ENCODE results near the gene CAMK1D. TPM values are rescaled to one million over a fixed set of nuclear protein-coding genes. Genes with fewer than 3 reads are reported as not detected.

The CAMK1D gene
- total and polyA plus RNA-seq, 8 donors, result 4.4 to 10.8 (median 4.8) TPM

DNA sequence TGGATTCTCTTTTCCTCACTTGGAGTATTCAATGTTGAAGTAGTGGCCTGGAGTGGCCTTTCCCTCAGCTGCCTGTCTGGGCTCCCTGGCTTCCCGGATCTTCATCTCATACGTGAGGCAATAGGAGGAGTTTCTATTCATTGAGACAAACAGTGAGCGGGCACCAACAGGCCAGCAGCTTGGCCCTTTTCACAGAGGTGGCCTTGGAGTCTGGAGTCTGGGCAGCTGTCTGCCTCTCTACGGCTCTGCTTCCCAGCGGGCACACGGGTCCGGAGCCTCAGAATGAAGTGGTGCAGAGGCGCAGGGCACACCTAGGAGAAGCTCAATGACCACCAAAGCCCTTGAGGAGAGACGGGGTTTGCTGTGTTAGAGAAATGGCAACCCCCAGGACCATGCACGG lies 482.7 kb downstream of the CAMK1D start:
- H3K36me3 ChIP-seq, result no peaks in the 10 kb centered on the region
- no peaks in the 10 kb centered on the region for H3K27me3 ChIP-seq
- H3K27ac ChIP-seq, result no peak overlapping the region
- TF ChIP-seq, protein P1, sequence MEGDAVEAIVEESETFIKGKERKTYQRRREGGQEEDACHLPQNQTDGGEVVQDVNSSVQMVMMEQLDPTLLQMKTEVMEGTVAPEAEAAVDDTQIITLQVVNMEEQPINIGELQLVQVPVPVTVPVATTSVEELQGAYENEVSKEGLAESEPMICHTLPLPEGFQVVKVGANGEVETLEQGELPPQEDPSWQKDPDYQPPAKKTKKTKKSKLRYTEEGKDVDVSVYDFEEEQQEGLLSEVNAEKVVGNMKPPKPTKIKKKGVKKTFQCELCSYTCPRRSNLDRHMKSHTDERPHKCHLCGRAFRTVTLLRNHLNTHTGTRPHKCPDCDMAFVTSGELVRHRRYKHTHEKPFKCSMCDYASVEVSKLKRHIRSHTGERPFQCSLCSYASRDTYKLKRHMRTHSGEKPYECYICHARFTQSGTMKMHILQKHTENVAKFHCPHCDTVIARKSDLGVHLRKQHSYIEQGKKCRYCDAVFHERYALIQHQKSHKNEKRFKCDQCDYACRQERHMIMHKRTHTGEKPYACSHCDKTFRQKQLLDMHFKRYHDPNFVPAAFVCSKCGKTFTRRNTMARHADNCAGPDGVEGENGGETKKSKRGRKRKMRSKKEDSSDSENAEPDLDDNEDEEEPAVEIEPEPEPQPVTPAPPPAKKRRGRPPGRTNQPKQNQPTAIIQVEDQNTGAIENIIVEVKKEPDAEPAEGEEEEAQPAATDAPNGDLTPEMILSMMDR (IDR thresholded peaks at IDR 0.05), result no peak
- no peak for DNase-seq
- ATAC-seq, result no peak
- intact Hi-C loops (cut with DNase I), result no loop called here
- peaks cover 0 to 2% of the 10 kb centered on the region in 2 donors for H3K4me1 ChIP-seq
- H3K9me3 ChIP-seq, result no peaks in the 10 kb centered on the region
- H3K4me3 ChIP-seq, result no peak overlapping the region

DNA sequence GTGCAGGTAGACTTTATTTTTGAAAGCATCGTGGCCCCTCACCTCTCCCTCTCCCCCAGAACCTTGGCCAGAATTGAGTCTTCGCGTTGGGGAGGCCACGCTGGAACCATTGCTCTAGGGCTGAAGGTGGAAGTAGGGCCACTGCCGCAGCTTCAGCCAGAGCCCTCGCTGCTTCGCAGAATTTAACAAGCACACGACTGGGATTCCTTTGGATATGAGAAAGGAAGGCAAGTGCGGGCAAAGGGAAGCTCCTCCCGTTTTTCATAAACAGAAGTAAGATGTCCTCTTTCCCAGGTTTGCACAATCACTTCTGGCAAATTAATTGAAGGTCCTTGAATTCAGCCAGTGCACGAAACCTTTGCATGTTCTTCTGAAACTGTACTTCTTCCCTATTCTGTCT lies 484.1 kb downstream of the CAMK1D start:
- no peaks in the 10 kb centered on the region for H3K9me3 ChIP-seq
- no peak for ATAC-seq
- intact Hi-C loops (cut with DNase I), result no loop called here
- no peak for DNase-seq
- H3K4me1 ChIP-seq, result peaks cover 0 to 2% of the 10 kb centered on the region in 2 donors
- H3K36me3 ChIP-seq, result no peaks in the 10 kb centered on the region
- no peak overlapping the region for H3K4me3 ChIP-seq
- TF ChIP-seq, protein P1 (IDR thresholded peaks at IDR 0.05), result no peak
- no peaks in the 10 kb centered on the region for H3K27me3 ChIP-seq
- no peak overlapping the region for H3K27ac ChIP-seq

DNA sequence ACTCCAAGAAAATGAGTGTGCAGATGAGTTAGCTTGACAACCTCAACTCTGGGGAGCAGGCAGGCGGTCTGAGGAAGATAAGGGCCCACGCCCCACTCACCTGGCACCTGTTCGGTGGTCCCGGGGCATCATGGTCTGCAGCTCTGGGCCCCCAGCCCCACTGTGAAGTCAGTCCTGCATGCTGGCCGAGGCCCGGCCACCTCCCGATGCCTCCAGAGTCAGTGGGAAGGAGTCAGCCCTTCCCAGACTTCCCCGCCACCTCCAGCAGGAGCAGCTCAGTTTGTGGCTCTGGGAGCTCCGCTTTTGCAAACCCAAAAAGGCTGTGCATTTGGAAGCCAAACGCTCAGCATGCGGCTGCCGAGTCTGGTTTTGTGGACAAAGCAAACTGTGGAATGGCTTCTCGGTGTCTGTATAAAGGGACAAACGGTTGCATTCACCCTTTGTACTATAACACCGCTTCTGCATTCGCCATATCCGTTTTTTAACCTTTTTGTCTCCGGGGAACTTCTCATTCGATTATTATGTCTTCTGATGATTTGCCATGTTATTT lies 484.8 kb downstream of the CAMK1D start:
- intact Hi-C loops (cut with DNase I), result no loop called here
- ATAC-seq, result no peak

DNA sequence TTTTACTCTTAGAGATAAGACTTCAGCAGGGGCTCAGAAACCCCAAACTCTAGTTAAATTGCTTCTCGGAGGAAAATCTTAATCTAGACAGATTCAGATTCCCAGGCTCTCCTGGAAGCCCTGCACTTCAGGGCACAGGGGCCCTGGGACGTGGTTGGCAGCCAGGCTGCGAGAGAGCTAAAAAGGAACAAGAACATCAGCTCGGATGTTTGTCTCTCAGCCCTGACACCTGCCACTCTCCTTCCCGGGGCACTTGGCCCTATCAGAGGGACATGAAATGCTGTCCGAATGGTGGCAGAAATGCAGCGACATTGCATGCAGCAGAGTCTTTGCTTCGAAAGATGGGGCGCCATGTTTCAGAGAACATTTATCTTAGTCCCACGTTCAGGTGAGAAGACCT lies 485.4 kb downstream of the CAMK1D start:
- intact Hi-C loops (cut with DNase I), result no loop called here
- no peak overlapping the region for H3K27ac ChIP-seq
- no peaks in the 10 kb centered on the region for H3K36me3 ChIP-seq
- TF ChIP-seq, protein P1 (IDR thresholded peaks at IDR 0.05), result no peak
- DNase-seq, result no peak
- H3K27me3 ChIP-seq, result no peaks in the 10 kb centered on the region
- no peak overlapping the region for H3K4me3 ChIP-seq
- no peaks in the 10 kb centered on the region for H3K9me3 ChIP-seq
- H3K4me1 ChIP-seq, result peaks cover 0 to 2% of the 10 kb centered on the region in 2 donors
- ATAC-seq, result no peak

More for the DNA sequence above, 484.8 kb downstream of the CAMK1D start:
- no peaks in the 10 kb centered on the region for H3K36me3 ChIP-seq
- no peaks in the 10 kb centered on the region for H3K27me3 ChIP-seq
- no peak overlapping the region for H3K27ac ChIP-seq
- peaks cover 0 to 2% of the 10 kb centered on the region in 2 donors for H3K4me1 ChIP-seq
- no peaks in the 10 kb centered on the region for H3K9me3 ChIP-seq
- no peak overlapping the region for H3K4me3 ChIP-seq
- TF ChIP-seq, protein P1 (IDR thresholded peaks at IDR 0.05), result no peak
- DNase-seq, result no peak

DNA sequence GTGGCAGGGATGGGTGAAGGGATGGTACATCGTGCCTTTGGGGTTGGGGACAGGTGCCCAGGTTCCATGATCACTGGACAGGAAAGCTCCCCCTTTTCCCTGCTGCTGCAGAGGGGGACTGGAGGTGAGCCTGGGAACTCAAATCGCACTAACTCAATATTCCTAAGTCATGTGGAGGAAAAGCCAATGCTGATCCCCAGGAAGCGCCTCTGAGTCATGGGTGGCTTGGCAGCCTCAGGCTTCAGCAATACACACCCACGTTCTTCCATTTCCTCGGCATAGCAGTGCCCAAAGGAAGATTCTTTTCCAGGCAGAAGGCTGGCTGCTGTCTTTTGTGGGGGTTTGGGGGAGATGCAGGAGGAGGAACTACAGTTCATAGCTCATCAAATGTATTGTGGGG lies 486.4 kb downstream of the CAMK1D start:
- ATAC-seq (peak; percentile 44), DNase-seq (no peak)
- H3K9me3 ChIP-seq, result no peaks in the 10 kb centered on the region
- H3K4me1 ChIP-seq, result peaks cover 0 to 2% of the 10 kb centered on the region in 2 donors
- no peak overlapping the region for H3K27ac ChIP-seq
- TF ChIP-seq, protein P1 (IDR thresholded peaks at IDR 0.05), result no peak
- H3K36me3 ChIP-seq, result no peaks in the 10 kb centered on the region
- intact Hi-C loops (cut with DNase I), result no loop called here
- H3K27me3 ChIP-seq, result no peaks in the 10 kb centered on the region
- H3K4me3 ChIP-seq, result no peak overlapping the region

All from left lung (tissue), 10 donors.